GM12878 (cell line): ENCODE results near the gene MROH2A. TPM values are rescaled to one million over a fixed set of nuclear protein-coding genes. Genes with fewer than 3 reads are reported as not detected.

Experiments
- ATAC-seq: fragments of 200-7000 bp; cut with Tn5 transposase; 3 replicates; pipeline ENCODE4 v1.9.1; 2020; ENCODE audit warnings: mild to moderate bottlenecking, moderate library complexity
- BruUV-seq: library from RNA; stranded (reverse); fragments of 400-500 nt; replicated peaks from 2 replicates; lab custom pipeline; 2021; lab: Mats Ljungman, UMichigan
- CTCF ChIA-PET: fragments of 300-600 bp; sonication (Branson Sonifier 250); formaldehyde crosslinking; extraction: SDS; loops from one replicate; lab custom pipeline; 2021; ENCODE audit warnings: inconsistent platforms; lab: Yijun Ruan, JAX
- POLR2A ChIA-PET: fragments of 350-600 bp; formaldehyde crosslinking; extraction: SDS; loops from one replicate; lab custom pipeline; 2021; ENCODE audit warnings: inconsistent platforms; lab: Charles Lee
- RAD21 ChIA-PET: fragments of 300-600 bp; sonication (Branson Sonifier 250); formaldehyde crosslinking; loops from one replicate; lab custom pipeline; 2023; ENCODE audit warnings: antibody characterized with exemption; ENCODE audit not compliant: unreplicated experiment; lab: Charles Lee
- SMC1A ChIA-PET: fragments of 300-600 bp; sonication (Branson Sonifier 250); formaldehyde crosslinking; loops from one replicate; lab custom pipeline; 2023; ENCODE audit not compliant: unreplicated experiment, uncharacterized antibody; lab: Charles Lee
- DNase-seq: peaks from one replicate; pipeline ENCODE4 v3.0.0-alpha.2; 2011; ENCODE audit warnings: low read depth, low spot score
- FAIRE-seq: peaks from 3 replicates; lab custom pipeline; 2011; peaks lifted over from hg19 to GRCh38; lab: Jason Lieb, UNC
- H2AFZ ChIP-seq: 2 replicates; pipeline ENCODE4 v1.6.0; 2011; ENCODE audit warnings: low read depth, low read length, control low read depth; ENCODE audit not compliant: control insufficient read depth
- H3K27ac ChIP-seq: 2 replicates; pipeline ENCODE4 v1.5.1; 2011; ENCODE audit warnings: control low read depth; ENCODE audit not compliant: control insufficient read depth, insufficient read depth
- H3K27me3 ChIP-seq, 2 experiments: replicated peaks in 1 of 2; 2 replicates each; pipeline versions ENCODE4 v1.6.0 to v1.6.1; 2011; ENCODE audit warnings: low read length in 1 of 2; ENCODE audit not compliant: control insufficient read depth in 2 of 2, insufficient read depth in 2 of 2
- H3K36me3 ChIP-seq, 2 experiments: 2 replicates each; pipeline ENCODE4 v1.5.1; 2011; ENCODE audit warnings: low read length in 1 of 2; ENCODE audit not compliant: control insufficient read depth in 2 of 2, insufficient read depth in 2 of 2
- H3K4me1 ChIP-seq: 2 replicates; pipeline ENCODE4 v1.6.1; 2011; ENCODE audit warnings: mild to moderate bottlenecking, low read length, moderate library complexity, mixed read lengths; ENCODE audit not compliant: control insufficient read depth, insufficient read depth
- H3K4me2 ChIP-seq: 2 replicates; pipeline ENCODE4 v1.6.0; 2011; ENCODE audit warnings: control low read depth; ENCODE audit not compliant: control insufficient read depth, insufficient read depth
- H3K4me3 ChIP-seq: fragments of 200-600 bp; sonication (generic); 2 replicates; pipeline ENCODE4 v1.5.1; 2016
- H3K79me2 ChIP-seq: 2 replicates; pipeline ENCODE4 v1.6.0; 2011; ENCODE audit warnings: low read length; ENCODE audit not compliant: control insufficient read depth, insufficient read depth
- H3K9ac ChIP-seq: 2 replicates; pipeline ENCODE4 v1.8.0; 2011; ENCODE audit warnings: low read length, control low read depth, mixed read lengths; ENCODE audit not compliant: control insufficient read depth, insufficient read depth
- H3K9me3 ChIP-seq: replicated peaks from 3 replicates; pipeline ENCODE4 v1.5.1; 2011; ENCODE audit warnings: mild to moderate bottlenecking, low read length; ENCODE audit not compliant: control insufficient read depth, insufficient read depth
- H4K20me1 ChIP-seq: 2 replicates; pipeline ENCODE4 v1.6.0; 2011; ENCODE audit not compliant: control insufficient read depth, insufficient read depth
- CHD1 ChIP-seq: IDR thresholded peaks from 2 replicates; pipeline ENCODE4 v1.6.1; 2012; ENCODE audit warnings: low read depth, low read length, improper control_type of control experiment
- IKZF2 ChIP-seq, 2 experiments: fragments of 450-650 bp; IDR thresholded peaks; 2 replicates each; pipeline ENCODE4 v1.6.1; 2017; ENCODE audit warnings: mild to moderate bottlenecking in 2 of 2, moderate library complexity in 2 of 2
- JUNB ChIP-seq: IDR thresholded peaks from 2 replicates; pipeline ENCODE4 v1.6.1; 2016; ENCODE audit warnings: antibody characterized with exemption, mild to moderate bottlenecking
- SMAD1 ChIP-seq: fragments of 450-650 bp; IDR thresholded peaks from 2 replicates; pipeline ENCODE4 v1.6.1; 2018; ENCODE audit warnings: mild to moderate bottlenecking, low read depth; ENCODE audit not compliant: partially characterized antibody
- SRF ChIP-seq, 2 experiments: IDR thresholded peaks; 2 replicates each; pipeline ENCODE4 v1.6.1; 2011; ENCODE audit warnings: low read depth in 2 of 2, low read length in 2 of 2, mild to moderate bottlenecking in 1 of 2, moderate library complexity in 1 of 2
- TAF1 ChIP-seq: IDR thresholded peaks from 2 replicates; pipeline ENCODE4 v1.6.1; 2011; ENCODE audit warnings: mild to moderate bottlenecking, low read depth, low read length, borderline replicate concordance
- ZNF24 ChIP-seq: fragments of 450-650 bp; IDR thresholded peaks from 2 replicates; pipeline ENCODE4 v1.6.1; 2017; ENCODE audit warnings: antibody characterized with exemption, mild to moderate bottlenecking
- WGBS: methylation state at CpG from one replicate; pipeline ENCODE4 v1.1.6; 2016; ENCODE audit warnings: low lambda C conversion rate; ENCODE audit not compliant: insufficient replicate concordance, insufficient coverage; ENCODE audit errors: missing lambda C conversion rate; 5-methylcytosine and 5-hydroxymethylcytosine counted together
- in situ Hi-C: fragments of 300-500 bp; cut with MboI; formaldehyde crosslinking; loops from 9 replicates; pipeline ENCODE4 v1.14.3; 2018; ENCODE audit warnings: mixed read lengths
- intact Hi-C: fragments of 100-400 bp; cut with micrococcal nuclease; formaldehyde crosslinking; loops from one replicate; pipeline ENCODE4 v1.14.2; 2022; ENCODE audit not compliant: unreplicated experiment
- polyA plus RNA-seq, 11 experiments: library from polyadenylated mRNA; depleted of rRNA in 4 of 11; unstranded in 6 of 11; stranded (reverse) in 5 of 11; fragments of >200 nt; fragmentation: Nextera tagmentation in 4 of 11; fragmentation: Illumina TruSeq in 1 of 11; extraction: Ambion mirVana in 4 of 11; extraction: Trizol in 1 of 11; gene quantifications; 1 replicate in 1 of 11; 2 replicates in 10 of 11; pipeline versions ENCODE4 v1.2.1 to v1.2.3, GENCODE V29; 2011 to 2016; ENCODE audit warnings: inconsistent platforms in 2 of 11, missing spikeins in 2 of 11, low read depth in 1 of 11
- total RNA-seq, 4 experiments: library from RNA; depleted of rRNA in 3 of 4; stranded (reverse); fragments of >200 nt in 3 of 4; fragmentation: Illumina TruSeq in 1 of 4; extraction: Trizol in 1 of 4; gene quantifications; 2 replicates each; pipeline versions ENCODE4 v1.2.1 to v1.2.3, GENCODE V29; 2013 to 2021
- TF ChIP-seq, protein P1 (sequence below): fragments of 450-650 bp; IDR thresholded peaks from 2 replicates; pipeline ENCODE4 v1.6.1; 2017; ENCODE audit warnings: antibody characterized with exemption, mild to moderate bottlenecking, moderate library complexity
- TF ChIP-seq, protein P2 (sequence below): fragments of 450-650 bp; formaldehyde crosslinking; IDR thresholded peaks from 2 replicates; pipeline ENCODE4 v1.5.0; 2022; ENCODE audit warnings: mild to moderate bottlenecking, missing genetic modification characterization

MROH2A gene
- total and polyA plus RNA-seq, 10 of the 15 experiments (the other 5 are each of a cell fraction or from before 2014, with no cell fraction given): not detected

DNA sequence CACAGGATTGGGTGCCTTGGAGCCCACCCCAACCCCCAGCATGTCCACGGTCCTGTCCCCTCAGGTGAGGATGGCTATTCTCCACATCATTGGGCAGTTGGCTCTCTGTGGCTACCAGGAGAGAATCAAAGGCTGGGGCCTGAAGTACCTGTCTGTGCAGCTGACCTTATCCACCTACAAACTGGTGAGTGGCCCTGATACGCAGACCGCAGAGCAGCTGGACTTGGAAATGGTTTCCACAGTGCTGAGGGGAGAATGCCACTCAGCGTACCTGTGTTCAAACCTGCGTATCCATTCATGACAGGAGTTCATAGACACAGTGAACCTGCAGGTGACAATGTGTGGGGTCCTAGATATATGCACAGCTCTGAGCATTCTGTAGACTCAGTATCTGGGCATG is 21.6 kb downstream of the MROH2A start (continued):
- TF ChIP-seq, protein P1, sequence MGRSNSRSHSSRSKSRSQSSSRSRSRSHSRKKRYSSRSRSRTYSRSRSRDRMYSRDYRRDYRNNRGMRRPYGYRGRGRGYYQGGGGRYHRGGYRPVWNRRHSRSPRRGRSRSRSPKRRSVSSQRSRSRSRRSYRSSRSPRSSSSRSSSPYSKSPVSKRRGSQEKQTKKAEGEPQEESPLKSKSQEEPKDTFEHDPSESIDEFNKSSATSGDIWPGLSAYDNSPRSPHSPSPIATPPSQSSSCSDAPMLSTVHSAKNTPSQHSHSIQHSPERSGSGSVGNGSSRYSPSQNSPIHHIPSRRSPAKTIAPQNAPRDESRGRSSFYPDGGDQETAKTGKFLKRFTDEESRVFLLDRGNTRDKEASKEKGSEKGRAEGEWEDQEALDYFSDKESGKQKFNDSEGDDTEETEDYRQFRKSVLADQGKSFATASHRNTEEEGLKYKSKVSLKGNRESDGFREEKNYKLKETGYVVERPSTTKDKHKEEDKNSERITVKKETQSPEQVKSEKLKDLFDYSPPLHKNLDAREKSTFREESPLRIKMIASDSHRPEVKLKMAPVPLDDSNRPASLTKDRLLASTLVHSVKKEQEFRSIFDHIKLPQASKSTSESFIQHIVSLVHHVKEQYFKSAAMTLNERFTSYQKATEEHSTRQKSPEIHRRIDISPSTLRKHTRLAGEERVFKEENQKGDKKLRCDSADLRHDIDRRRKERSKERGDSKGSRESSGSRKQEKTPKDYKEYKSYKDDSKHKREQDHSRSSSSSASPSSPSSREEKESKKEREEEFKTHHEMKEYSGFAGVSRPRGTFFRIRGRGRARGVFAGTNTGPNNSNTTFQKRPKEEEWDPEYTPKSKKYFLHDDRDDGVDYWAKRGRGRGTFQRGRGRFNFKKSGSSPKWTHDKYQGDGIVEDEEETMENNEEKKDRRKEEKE: no peak
- TF ChIP-seq ZNF24: no peak

DNA sequence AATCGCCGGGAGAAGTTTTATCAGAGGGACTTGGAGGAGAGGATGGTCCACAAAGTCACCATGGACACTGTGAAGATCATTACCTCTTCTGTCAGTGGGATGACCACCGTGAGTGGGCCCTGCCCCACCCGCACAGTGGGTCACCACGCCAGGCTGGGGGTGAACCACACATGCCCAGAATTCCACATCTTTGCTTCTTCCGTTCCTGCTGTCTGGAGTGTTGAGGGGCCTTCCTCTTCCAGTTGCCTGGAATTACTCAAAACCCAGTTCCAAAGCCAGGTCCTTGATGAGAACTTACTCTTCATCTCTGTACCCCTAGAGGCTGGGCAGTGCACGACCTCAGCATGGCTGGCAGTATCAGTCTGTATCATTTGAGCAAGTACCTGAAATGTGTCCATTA is 22.1 kb downstream of the MROH2A start:
- ATAC-seq (no peak), FAIRE-seq (no peak), DNase-seq (no peak)
- no peak overlapping the region for H2AFZ ChIP-seq
- no peaks in the 10 kb centered on the region for H3K9me3 ChIP-seq
- ChIA-PET RAD21 (no interaction called here), POLR2A (no interaction called here), SMC1A (no interaction called here), CTCF (no interaction called here)
- H3K27me3 ChIP-seq: no peaks in the 10 kb centered on the region; a peak in 1 of 4 replicates
- no peaks in the 10 kb centered on the region for H3K36me3 ChIP-seq
- H3K4me3 ChIP-seq: no peak overlapping the region
- intact Hi-C loops: no loop called here
- 15% methylated on average over 7 of the region's 7 CpGs for WGBS
- BruUV-seq: no TSS peak
- H3K4me1 ChIP-seq: no peaks in the 10 kb centered on the region
- no peaks in the 10 kb centered on the region for H3K79me2 ChIP-seq
- no peak overlapping the region for H3K4me2 ChIP-seq
- in situ Hi-C loops: no loop called here
- H3K27ac ChIP-seq: no peak overlapping the region
- TF ChIP-seq SRF (IDR thresholded peaks at IDR 0.05; ENCODE audit: low read depth in 2 of 2, low read length in 2 of 2) (no peak), CHD1 (no peak), JUNB (no peak), TAF1 (no peak), SMAD1 (no peak), IKZF2 (IDR thresholded peaks at IDR 0.05) (no peak)
- TF ChIP-seq, protein P2, sequence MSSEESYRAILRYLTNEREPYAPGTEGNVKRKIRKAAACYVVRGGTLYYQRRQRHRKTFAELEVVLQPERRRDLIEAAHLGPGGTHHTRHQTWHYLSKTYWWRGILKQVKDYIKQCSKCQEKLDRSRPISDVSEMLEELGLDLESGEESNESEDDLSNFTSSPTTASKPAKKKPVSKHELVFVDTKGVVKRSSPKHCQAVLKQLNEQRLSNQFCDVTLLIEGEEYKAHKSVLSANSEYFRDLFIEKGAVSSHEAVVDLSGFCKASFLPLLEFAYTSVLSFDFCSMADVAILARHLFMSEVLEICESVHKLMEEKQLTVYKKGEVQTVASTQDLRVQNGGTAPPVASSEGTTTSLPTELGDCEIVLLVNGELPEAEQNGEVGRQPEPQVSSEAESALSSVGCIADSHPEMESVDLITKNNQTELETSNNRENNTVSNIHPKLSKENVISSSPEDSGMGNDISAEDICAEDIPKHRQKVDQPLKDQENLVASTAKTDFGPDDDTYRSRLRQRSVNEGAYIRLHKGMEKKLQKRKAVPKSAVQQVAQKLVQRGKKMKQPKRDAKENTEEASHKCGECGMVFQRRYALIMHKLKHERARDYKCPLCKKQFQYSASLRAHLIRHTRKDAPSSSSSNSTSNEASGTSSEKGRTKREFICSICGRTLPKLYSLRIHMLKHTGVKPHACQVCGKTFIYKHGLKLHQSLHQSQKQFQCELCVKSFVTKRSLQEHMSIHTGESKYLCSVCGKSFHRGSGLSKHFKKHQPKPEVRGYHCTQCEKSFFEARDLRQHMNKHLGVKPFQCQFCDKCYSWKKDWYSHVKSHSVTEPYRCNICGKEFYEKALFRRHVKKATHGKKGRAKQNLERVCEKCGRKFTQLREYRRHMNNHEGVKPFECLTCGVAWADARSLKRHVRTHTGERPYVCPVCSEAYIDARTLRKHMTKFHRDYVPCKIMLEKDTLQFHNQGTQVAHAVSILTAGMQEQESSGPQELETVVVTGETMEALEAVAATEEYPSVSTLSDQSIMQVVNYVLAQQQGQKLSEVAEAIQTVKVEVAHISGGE (CRISPR knock-in tag): no peak
- no peak overlapping the region for H3K9ac ChIP-seq
- no peaks in the 10 kb centered on the region for H4K20me1 ChIP-seq
